NCI-H2196 treated with DMSO at 0.1 percent for 48 hours (cell line): Measurements from ENCODE around the gene TPRG1L.

ENCODE experiments used
- DNase-seq: peaks from one replicate; lab custom pipeline; 2025; ENCODE audit not compliant: unreplicated experiment; lab: John Stamatoyannopoulos, UW

TPRG1L gene

GRCh38 chr1:3627515-3628253, 2.9 kb downstream of the TPRG1L start:
- no peak for DNase-seq

GRCh38 chr1:3628445-3628844, 3.6 kb downstream of the TPRG1L start:
- DNase-seq, result no peak

GRCh38 chr1:3629561-3630160, 4.8 kb downstream of the TPRG1L start:
- no peak for DNase-seq

GRCh38 chr1:3630161-3630611, 5.4 kb downstream of the TPRG1L start:
- no peak for DNase-seq

GRCh38 chr1:3630914-3631313, 6.1 kb downstream of the TPRG1L start:
- no peak for DNase-seq

GRCh38 chr1:3631320-3632260, 6.8 kb downstream of the TPRG1L start:
- no peak for DNase-seq

- DNase-seq, result no peak
Observed at GRCh38 chr1:3632298-3632697, 7.5 kb downstream of the TPRG1L start.

- DNase-seq, result no peak
Observed at GRCh38 chr1:3632716-3633343, 8.0 kb downstream of the TPRG1L start.

- DNase-seq, result no peak
Observed at GRCh38 chr1:3633344-3634058, 8.7 kb downstream of the TPRG1L start.

- no peak for DNase-seq
Observed at GRCh38 chr1:3634059-3634800, 9.4 kb downstream of the TPRG1L start.

GRCh38 chr1:3636080-3636479, 11.3 kb downstream of the TPRG1L start:
- no peak for DNase-seq

- DNase-seq, result no peak
Observed at GRCh38 chr1:3636531-3636930, 11.7 kb downstream of the TPRG1L start.

- DNase-seq, result no peak
Observed at GRCh38 chr1:3638027-3638426, 13.2 kb downstream of the TPRG1L start.

- DNase-seq, result no peak
Observed at GRCh38 chr1:3638676-3639075, 13.9 kb downstream of the TPRG1L start.

- DNase-seq, result no peak
Observed at GRCh38 chr1:3639397-3639911, 14.6 kb downstream of the TPRG1L start.

- no peak for DNase-seq
Observed at GRCh38 chr1:3640121-3640837, 15.5 kb downstream of the TPRG1L start.

- no peak for DNase-seq
Observed at GRCh38 chr1:3641046-3641760, 16.4 kb downstream of the TPRG1L start.

GRCh38 chr1:3641816-3642215, 17.0 kb downstream of the TPRG1L start:
- DNase-seq, result no peak
